K562 (cell line): ENCODE measurements around the gene TBC1D17. TPM values are rescaled to one million over a fixed set of nuclear protein-coding genes. Genes with fewer than 3 reads are reported as not detected.

ENCODE experiments used
- CBFA2T3 ChIP-seq: fragments of 450-650 bp; IDR thresholded peaks from 2 replicates; pipeline ENCODE4 v1.6.1; 2017
- DACH1 ChIP-seq: fragments of 450-650 bp; IDR thresholded peaks from 2 replicates; pipeline ENCODE4 v1.6.1; 2018; ENCODE audit not compliant: partially characterized antibody
- KLF13 ChIP-seq: fragments of 450-650 bp; IDR thresholded peaks from 2 replicates; pipeline ENCODE4 v1.6.1; 2016; ENCODE audit warnings: missing genetic modification characterization, low read depth, mild to moderate bottlenecking, missing compliant biosample characterization, moderate library complexity, borderline replicate concordance
- MAFF ChIP-seq: IDR thresholded peaks from 2 replicates; pipeline ENCODE4 v1.6.1; 2012; ENCODE audit warnings: low read length, improper control_type of control experiment
- RCOR1 ChIP-seq, 2 experiments: IDR thresholded peaks; 2 replicates each; pipeline ENCODE4 v1.6.1; 2012; ENCODE audit warnings: low read depth in 2 of 2, low read length in 2 of 2, borderline replicate concordance in 1 of 2, improper control_type of control experiment in 1 of 2
- SIN3B ChIP-seq: fragments of 450-650 bp; IDR thresholded peaks from 2 replicates; pipeline ENCODE4 v1.6.1; 2017; ENCODE audit warnings: low read depth, mild to moderate bottlenecking, moderate library complexity
- SIX5 ChIP-seq, 2 experiments: IDR thresholded peaks; 2 replicates each; pipeline ENCODE4 v1.6.1; 2011; ENCODE audit warnings: low read length in 2 of 2, borderline replicate concordance in 1 of 2, low read depth in 1 of 2, mild to moderate bottlenecking in 1 of 2, moderate library complexity in 1 of 2; ENCODE audit not compliant: insufficient read depth in 1 of 2
- SLC30A9 ChIP-seq: fragments of 250-450 bp; sonication (Bioruptor Pico); IDR thresholded peaks from 2 replicates; pipeline ENCODE4 v1.8.0; 2022; ENCODE audit warnings: mild to moderate bottlenecking, moderate library complexity
- USF2 ChIP-seq: sonication (generic); formaldehyde crosslinking; IDR thresholded peaks from 2 replicates; pipeline ENCODE4 v1.5.0; 2020; ENCODE audit warnings: missing genetic modification reagents
- ZNF124 ChIP-seq: sonication (generic); formaldehyde crosslinking; IDR thresholded peaks from 2 replicates; pipeline ENCODE4 v1.8.1; 2022; ENCODE audit warnings: missing genetic modification reagents
- ZNF507 ChIP-seq: conservative IDR thresholded peaks from 2 replicates; pipeline ENCODE4 v1.6.1; 2017; ENCODE audit warnings: missing genetic modification characterization, missing compliant biosample characterization
- ZNF583 ChIP-seq: fragments of 250-450 bp; sonication (Bioruptor Pico); IDR thresholded peaks from 2 replicates; pipeline ENCODE4 v1.4.0; 2020
- ZNF699 ChIP-seq: fragments of 250-450 bp; sonication (Bioruptor Pico); IDR thresholded peaks from 2 replicates; pipeline ENCODE4 v1.8.0; 2021; ENCODE audit warnings: mild to moderate bottlenecking, moderate library complexity; ENCODE audit not compliant: insufficient replicate concordance
- ZNF707 ChIP-seq: fragments of 250-450 bp; sonication (Bioruptor Pico); conservative IDR thresholded peaks from 2 replicates; pipeline ENCODE4 v1.8.0; 2022; ENCODE audit warnings: inconsistent platforms, mild to moderate bottlenecking, moderate library complexity
- polyA plus RNA-seq, 8 experiments: library from polyadenylated mRNA; depleted of rRNA in 4 of 8; stranded (reverse) in 5 of 8; unstranded in 3 of 8; fragments of >200 nt; fragmentation: Nextera tagmentation in 2 of 8; fragmentation: Illumina TruSeq in 1 of 8; extraction: Ambion mirVana in 2 of 8; extraction: Trizol in 1 of 8; gene quantifications; 2 replicates each; pipeline versions ENCODE4 v1.2.1 to v1.2.3, GENCODE V29; 2011 to 2014; ENCODE audit warnings: inconsistent platforms in 1 of 8, missing spikeins in 1 of 8
- total RNA-seq, 7 experiments: library from RNA; depleted of rRNA in 6 of 7; stranded (reverse); fragments of >200 nt in 6 of 7; fragmentation: Illumina TruSeq in 2 of 7; extraction: Trizol in 2 of 7; gene quantifications; 2 replicates each; pipeline versions ENCODE4 v1.2.1 to v1.2.3, GENCODE V29; 2011 to 2021; ENCODE audit warnings: low replicate concordance in 1 of 7
- TF ChIP-seq, protein P1 (sequence below), 2 experiments: fragments of 450-650 bp in 1 of 2; sonication (generic) in 1 of 2; formaldehyde crosslinking in 1 of 2; IDR thresholded peaks; 2 replicates each; pipeline versions ENCODE4 v1.7.1 to v1.9.0; 2016 to 2022; ENCODE audit warnings: inconsistent platforms in 1 of 2, mild to moderate bottlenecking in 1 of 2, missing genetic modification reagents in 1 of 2
- TF ChIP-seq, protein P2 (sequence below), 2 experiments: IDR thresholded peaks; 2 replicates each; pipeline ENCODE4 v1.6.1; 2012; ENCODE audit warnings: improper control_type of control experiment in 2 of 2, low read depth in 2 of 2, low read length in 2 of 2, borderline replicate concordance in 1 of 2

TBC1D17 gene
- total and polyA plus RNA-seq, 9 of the 15 experiments (the other 6 are each of a cell fraction or from before 2014, with no cell fraction given) = 0.42 to 16.0 (median 3.8) TPM

- TF ChIP-seq CBFA2T3 (peak; percentile 60), ZNF699 (no peak), DACH1 (peak; percentile 78), MAFF (no peak), ZNF583 (CRISPR knock-in tag) (no peak), ZNF124 (CRISPR knock-in tag) (no peak), KLF13 (tag) (no peak), RCOR1 (IDR thresholded peaks at IDR 0.05; ENCODE audit: borderline replicate concordance in 1 of 2, low read depth in 2 of 2, low read length in 2 of 2) (peak in 1 of 2 experiments; percentile 69; a peak in 2 of 4 replicates), SIN3B (no peak), ZNF707 (CRISPR knock-in tag) (no peak), USF2 (CRISPR knock-in tag) (no peak; the same call in 1 of the 2 replicates), SLC30A9 (no peak), ZNF507 (tag) (no peak), SIX5 (IDR thresholded peaks at IDR 0.05; ENCODE audit: borderline replicate concordance in 1 of 2, insufficient read depth in 1 of 2, low read depth in 1 of 2, low read length in 2 of 2) (no peak)
- TF ChIP-seq, protein P1, sequence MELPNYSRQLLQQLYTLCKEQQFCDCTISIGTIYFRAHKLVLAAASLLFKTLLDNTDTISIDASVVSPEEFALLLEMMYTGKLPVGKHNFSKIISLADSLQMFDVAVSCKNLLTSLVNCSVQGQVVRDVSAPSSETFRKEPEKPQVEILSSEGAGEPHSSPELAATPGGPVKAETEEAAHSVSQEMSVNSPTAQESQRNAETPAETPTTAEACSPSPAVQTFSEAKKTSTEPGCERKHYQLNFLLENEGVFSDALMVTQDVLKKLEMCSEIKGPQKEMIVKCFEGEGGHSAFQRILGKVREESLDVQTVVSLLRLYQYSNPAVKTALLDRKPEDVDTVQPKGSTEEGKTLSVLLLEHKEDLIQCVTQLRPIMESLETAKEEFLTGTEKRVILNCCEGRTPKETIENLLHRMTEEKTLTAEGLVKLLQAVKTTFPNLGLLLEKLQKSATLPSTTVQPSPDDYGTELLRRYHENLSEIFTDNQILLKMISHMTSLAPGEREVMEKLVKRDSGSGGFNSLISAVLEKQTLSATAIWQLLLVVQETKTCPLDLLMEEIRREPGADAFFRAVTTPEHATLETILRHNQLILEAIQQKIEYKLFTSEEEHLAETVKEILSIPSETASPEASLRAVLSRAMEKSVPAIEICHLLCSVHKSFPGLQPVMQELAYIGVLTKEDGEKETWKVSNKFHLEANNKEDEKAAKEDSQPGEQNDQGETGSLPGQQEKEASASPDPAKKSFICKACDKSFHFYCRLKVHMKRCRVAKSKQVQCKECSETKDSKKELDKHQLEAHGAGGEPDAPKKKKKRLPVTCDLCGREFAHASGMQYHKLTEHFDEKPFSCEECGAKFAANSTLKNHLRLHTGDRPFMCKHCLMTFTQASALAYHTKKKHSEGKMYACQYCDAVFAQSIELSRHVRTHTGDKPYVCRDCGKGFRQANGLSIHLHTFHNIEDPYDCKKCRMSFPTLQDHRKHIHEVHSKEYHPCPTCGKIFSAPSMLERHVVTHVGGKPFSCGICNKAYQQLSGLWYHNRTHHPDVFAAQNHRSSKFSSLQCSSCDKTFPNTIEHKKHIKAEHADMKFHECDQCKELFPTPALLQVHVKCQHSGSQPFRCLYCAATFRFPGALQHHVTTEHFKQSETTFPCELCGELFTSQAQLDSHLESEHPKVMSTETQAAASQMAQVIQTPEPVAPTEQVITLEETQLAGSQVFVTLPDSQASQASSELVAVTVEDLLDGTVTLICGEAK (IDR thresholded peaks at IDR 0.05) = no peak
- TF ChIP-seq, protein P1 (CRISPR knock-in tag; IDR thresholded peaks at IDR 0.05) = no peak
- TF ChIP-seq, protein P2, sequence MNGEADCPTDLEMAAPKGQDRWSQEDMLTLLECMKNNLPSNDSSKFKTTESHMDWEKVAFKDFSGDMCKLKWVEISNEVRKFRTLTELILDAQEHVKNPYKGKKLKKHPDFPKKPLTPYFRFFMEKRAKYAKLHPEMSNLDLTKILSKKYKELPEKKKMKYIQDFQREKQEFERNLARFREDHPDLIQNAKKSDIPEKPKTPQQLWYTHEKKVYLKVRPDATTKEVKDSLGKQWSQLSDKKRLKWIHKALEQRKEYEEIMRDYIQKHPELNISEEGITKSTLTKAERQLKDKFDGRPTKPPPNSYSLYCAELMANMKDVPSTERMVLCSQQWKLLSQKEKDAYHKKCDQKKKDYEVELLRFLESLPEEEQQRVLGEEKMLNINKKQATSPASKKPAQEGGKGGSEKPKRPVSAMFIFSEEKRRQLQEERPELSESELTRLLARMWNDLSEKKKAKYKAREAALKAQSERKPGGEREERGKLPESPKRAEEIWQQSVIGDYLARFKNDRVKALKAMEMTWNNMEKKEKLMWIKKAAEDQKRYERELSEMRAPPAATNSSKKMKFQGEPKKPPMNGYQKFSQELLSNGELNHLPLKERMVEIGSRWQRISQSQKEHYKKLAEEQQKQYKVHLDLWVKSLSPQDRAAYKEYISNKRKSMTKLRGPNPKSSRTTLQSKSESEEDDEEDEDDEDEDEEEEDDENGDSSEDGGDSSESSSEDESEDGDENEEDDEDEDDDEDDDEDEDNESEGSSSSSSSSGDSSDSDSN (IDR thresholded peaks at IDR 0.05; ENCODE audit: borderline replicate concordance in 1 of 2, low read depth in 2 of 2, low read length in 2 of 2) = 0 out of 4 replicates have a peak, but pooled peaks of 1 of the 2 experiments have one; percentile 41
These were observed 7.1 kb upstream of the TBC1D17 start (continued) for GRCh38 chr19:49870309-49870901.
